GM12878 (cell line): ENCODE data around the gene ANKRD28. TPM values are rescaled to one million over a fixed set of nuclear protein-coding genes. Genes with fewer than 3 reads are reported as not detected.
A peak's percentile ranks its signal among the peaks of the same experiment; 100 is the strongest.

Experiments used
- BCL3 ChIP-seq: IDR thresholded peaks from 2 replicates; pipeline ENCODE4 v1.6.1; 2011; ENCODE audit warnings: borderline replicate concordance, low read depth, mild to moderate bottlenecking, moderate library complexity, low read length; ENCODE audit not compliant: insufficient read depth, poor library complexity, severe bottlenecking
- CEBPZ ChIP-seq: fragments of 150-350 bp; IDR thresholded peaks from 2 replicates; pipeline ENCODE4 v1.6.1; 2016; ENCODE audit warnings: low read depth, low read length
- CHD4 ChIP-seq: fragments of 200-600 bp; sonication (generic); IDR thresholded peaks from 2 replicates; pipeline ENCODE4 v1.6.1; 2016; ENCODE audit warnings: mild to moderate bottlenecking
- EP300 ChIP-seq, 2 experiments: fragments of 150-350 bp in 1 of 2; IDR thresholded peaks; 2 replicates each; pipeline ENCODE4 v1.6.1; 2011 to 2012; ENCODE audit warnings: low read depth in 2 of 2, low read length in 2 of 2, borderline replicate concordance in 1 of 2, improper control_type of control experiment in 1 of 2, inconsistent platforms in 1 of 2; ENCODE audit not compliant: control insufficient read depth in 1 of 2
- ETV6 ChIP-seq, 2 experiments: fragments of 450-650 bp in 1 of 2; IDR thresholded peaks in 1 of 2; conservative IDR thresholded peaks in 1 of 2; 2 replicates each; pipeline ENCODE4 v1.6.1; 2014; ENCODE audit warnings: antibody characterized with exemption in 1 of 2, borderline replicate concordance in 1 of 2, low read depth in 1 of 2, mild to moderate bottlenecking in 1 of 2, moderate library complexity in 1 of 2
- IKZF1 ChIP-seq: fragments of 450-650 bp; conservative IDR thresholded peaks from 2 replicates; pipeline ENCODE4 v1.6.1; 2017; ENCODE audit warnings: antibody characterized with exemption, mild to moderate bottlenecking
- IRF3 ChIP-seq: fragments of 450-650 bp; IDR thresholded peaks from 2 replicates; pipeline ENCODE4 v1.6.1; 2014; ENCODE audit warnings: mild to moderate bottlenecking
- PAX5 ChIP-seq: IDR thresholded peaks from 2 replicates; pipeline ENCODE4 v1.6.1; 2011; ENCODE audit warnings: low read depth, low read length, borderline replicate concordance
- RAD21 ChIP-seq: IDR thresholded peaks from 2 replicates; pipeline ENCODE4 v1.6.1; 2011; ENCODE audit warnings: mild to moderate bottlenecking, low read depth, low read length, moderate library complexity; ENCODE audit not compliant: insufficient read depth
- RAD51 ChIP-seq: fragments of 450-650 bp; IDR thresholded peaks from 2 replicates; pipeline ENCODE4 v1.6.1; 2016; ENCODE audit warnings: moderate library complexity, mild to moderate bottlenecking, inconsistent platforms
- RUNX3 ChIP-seq: IDR thresholded peaks from 2 replicates; pipeline ENCODE4 v1.6.1; 2012; ENCODE audit warnings: low read length, inconsistent platforms
- SIN3A ChIP-seq: IDR thresholded peaks from 2 replicates; pipeline ENCODE4 v1.6.1; 2012; ENCODE audit warnings: low read depth, low read length, improper control_type of control experiment
- STAT3 ChIP-seq: IDR thresholded peaks from 2 replicates; pipeline ENCODE4 v1.6.1; 2011; ENCODE audit warnings: low read depth, low read length, improper control_type of control experiment
- TCF12 ChIP-seq: IDR thresholded peaks from 2 replicates; pipeline ENCODE4 v1.6.1; 2011; ENCODE audit warnings: low read depth, mild to moderate bottlenecking, low read length
- ZZZ3 ChIP-seq: IDR thresholded peaks from 2 replicates; pipeline ENCODE4 v1.6.1; 2011; ENCODE audit warnings: low read depth; ENCODE audit not compliant: control insufficient read depth, insufficient read length
- polyA plus RNA-seq, 11 experiments: library from polyadenylated mRNA; depleted of rRNA in 4 of 11; unstranded in 6 of 11; stranded (reverse) in 5 of 11; fragments of >200 nt; fragmentation: Nextera tagmentation in 4 of 11; fragmentation: Illumina TruSeq in 1 of 11; extraction: Ambion mirVana in 4 of 11; extraction: Trizol in 1 of 11; gene quantifications; 1 replicate in 1 of 11; 2 replicates in 10 of 11; pipeline versions ENCODE4 v1.2.1 to v1.2.3, GENCODE V29; 2011 to 2016; ENCODE audit warnings: inconsistent platforms in 2 of 11, missing spikeins in 2 of 11, low read depth in 1 of 11
- total RNA-seq, 4 experiments: library from RNA; depleted of rRNA in 3 of 4; stranded (reverse); fragments of >200 nt in 3 of 4; fragmentation: Illumina TruSeq in 1 of 4; extraction: Trizol in 1 of 4; gene quantifications; 2 replicates each; pipeline versions ENCODE4 v1.2.1 to v1.2.3, GENCODE V29; 2013 to 2021

Gene ANKRD28
- total and polyA plus RNA-seq, 10 of the 15 experiments (the other 5 are each of a cell fraction or from before 2014, with no cell fraction given) = 11.2 to 105 (median 38.3) TPM

GRCh38 chr3:15636028-15636709 is 161.6 kb downstream of the ANKRD28 start (continued):
- TF ChIP-seq IKZF1 = 0 out of 2 replicates have a peak, but pooled peaks have one; percentile 31
- no peak for TF ChIP-seq RAD51
- no peak for TF ChIP-seq ZZZ3
- no peak for TF ChIP-seq EP300 (IDR thresholded peaks at IDR 0.05; ENCODE audit: borderline replicate concordance in 1 of 2, control insufficient read depth in 1 of 2, low read depth in 2 of 2, low read length in 2 of 2)
- TF ChIP-seq CEBPZ = no peak
- 0 out of 2 replicates have a peak, but pooled peaks have one; percentile 12 for TF ChIP-seq TCF12
- TF ChIP-seq IRF3 = no peak
- no peak for TF ChIP-seq RAD21
- TF ChIP-seq CHD4 = no peak
- TF ChIP-seq BCL3 = no peak
- peak; percentile 24; the same call in 1 of the 2 replicates for TF ChIP-seq RUNX3
- TF ChIP-seq SIN3A = no peak
- TF ChIP-seq STAT3 = no peak
- TF ChIP-seq ETV6 (conservative IDR thresholded peaks at IDR 0.05 in 1 of 2, IDR thresholded peaks at IDR 0.05 in 1 of 2; ENCODE audit: borderline replicate concordance in 1 of 2, low read depth in 1 of 2) = peak in 1 of 2 experiments; percentile 62; a peak in 1 of 4 replicates
- TF ChIP-seq PAX5 = no peak
